SU-DHL-6 (cell line): ENCODE results near the gene GALNT12.

Source experiments
- H2AFZ ChIP-seq: fragments of 200-600 bp; sonication (generic); 2 replicates; pipeline ENCODE4 v1.6.1; 2014; ENCODE audit warnings: low read depth, mild to moderate bottlenecking, moderate library complexity, mixed read lengths, antibody characterized with exemption, low read length; ENCODE audit not compliant: severe bottlenecking
- H3F3A ChIP-seq: fragments of 200-600 bp; shearing (Covaris generic); 2 replicates; pipeline ENCODE4 v1.6.0; 2016; ENCODE audit warnings: antibody characterized with exemption, mild to moderate bottlenecking; ENCODE audit not compliant: insufficient read depth
- H3K27ac ChIP-seq: fragments of 200-600 bp; sonication (generic); 2 replicates; pipeline ENCODE4 v1.5.1; 2016; ENCODE audit warnings: low read depth, mild to moderate bottlenecking, low read length, moderate library complexity, mixed read lengths
- H3K27me3 ChIP-seq: fragments of 200-600 bp; sonication (generic), shearing (Covaris generic); 2 replicates; pipeline ENCODE4 v1.6.0; 2014; ENCODE audit warnings: mild to moderate bottlenecking, low read length
- H3K36me3 ChIP-seq: fragments of 200-600 bp; sonication (generic); 2 replicates; pipeline ENCODE4 v1.6.1; 2014; ENCODE audit warnings: mild to moderate bottlenecking, low read length, mixed read lengths
- H3K4me2 ChIP-seq: fragments of 300-600, 200-600 bp; shearing (Covaris generic), sonication (generic); 2 replicates; pipeline ENCODE4 v1.6.0; 2014; ENCODE audit warnings: low read length, low read depth, mild to moderate bottlenecking; ENCODE audit not compliant: poor library complexity, severe bottlenecking
- H3K4me3 ChIP-seq: fragments of 200-600 bp; sonication (generic); 2 replicates; pipeline ENCODE4 v1.5.1; 2014; ENCODE audit warnings: antibody characterized with exemption, low read length, mild to moderate bottlenecking, mixed read lengths; ENCODE audit not compliant: insufficient read depth, poor library complexity, severe bottlenecking
- H3K79me2 ChIP-seq: fragments of 200-600 bp; sonication (generic); 2 replicates; pipeline ENCODE4 v1.6.1; 2014; ENCODE audit warnings: mild to moderate bottlenecking, low read length, moderate library complexity; ENCODE audit not compliant: insufficient read depth
- H3K9ac ChIP-seq: fragments of 200-600 bp; sonication (generic); 2 replicates; pipeline ENCODE4 v1.7.0; 2014; ENCODE audit warnings: mild to moderate bottlenecking, low read length
- H3K9me2 ChIP-seq: fragments of 200-600 bp; sonication (generic); replicated peaks from 2 replicates; pipeline ENCODE4 v1.6.1; 2014; ENCODE audit warnings: low read length; ENCODE audit not compliant: insufficient read depth
- H3K9me3 ChIP-seq: fragments of 200-600 bp; sonication (generic); 2 replicates; pipeline ENCODE4 v1.6.1; 2014; ENCODE audit warnings: low read length, mixed read lengths; ENCODE audit not compliant: insufficient read depth
- H4K20me1 ChIP-seq: fragments of 200-600 bp; sonication (generic); 2 replicates; pipeline ENCODE4 v1.6.1; 2014; ENCODE audit warnings: low read depth, mild to moderate bottlenecking, antibody characterized with exemption, low read length, moderate library complexity, mixed read lengths
- EZH2phosphoT487 ChIP-seq: fragments of 200-600 bp; sonication (generic), shearing (Covaris generic); conservative IDR thresholded peaks from 2 replicates; pipeline ENCODE4 v1.6.1; 2018; ENCODE audit warnings: mild to moderate bottlenecking, antibody characterized with exemption, low read length, moderate library complexity, mixed read lengths
- TF ChIP-seq, protein P1 (sequence below): fragments of 200-600 bp; sonication (generic); IDR thresholded peaks from one replicate; pipeline ENCODE4 v1.5.1; 2017; ENCODE audit warnings: antibody characterized with exemption, mild to moderate bottlenecking, low read length, moderate library complexity; ENCODE audit not compliant: insufficient read depth, poor library complexity, severe bottlenecking

GALNT12 gene

DNA sequence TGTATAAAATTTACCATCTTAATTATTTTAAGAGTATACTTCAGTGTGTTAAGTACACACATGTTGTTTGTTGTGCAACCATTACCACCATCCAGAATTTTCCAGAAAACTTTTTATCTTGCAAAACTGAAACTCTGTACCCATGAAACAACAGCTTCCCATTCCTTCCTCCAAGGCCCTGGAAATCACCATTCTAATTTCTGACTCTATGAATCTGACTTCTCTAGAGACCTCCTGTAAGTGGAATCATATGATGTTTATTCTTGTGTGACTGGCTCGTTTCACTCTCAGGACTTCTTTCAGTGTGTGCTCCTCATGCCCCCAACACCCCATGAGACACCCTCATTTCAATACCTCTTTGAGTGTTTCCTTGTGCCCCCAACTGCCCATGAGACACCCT is 75.8 kb downstream of the GALNT12 start:
- H3K27me3 ChIP-seq, result no peaks in the 10 kb centered on the region
- H3K27ac ChIP-seq, result no peak overlapping the region
- no peaks in the 10 kb centered on the region for H3K79me2 ChIP-seq

GRCh38 chr9:98884849-98885248 is 77.4 kb downstream of the GALNT12 start:
- Histone ChIP-seq H3K36me3 (no peaks in the 10 kb centered on the region), H3F3A (no peaks in the 10 kb centered on the region), H2AFZ (no peak overlapping the region), H3K27ac (no peak overlapping the region), H3K9me3 (no peaks in the 10 kb centered on the region), H3K4me3 (no peak overlapping the region), H3K9ac (no peak overlapping the region), H3K4me2 (no peak overlapping the region), H4K20me1 (no peaks in the 10 kb centered on the region), H3K79me2 (no peaks in the 10 kb centered on the region), H3K9me2 (no peaks in the 10 kb centered on the region), H3K27me3 (no peaks in the 10 kb centered on the region)
- TF ChIP-seq, protein P1, sequence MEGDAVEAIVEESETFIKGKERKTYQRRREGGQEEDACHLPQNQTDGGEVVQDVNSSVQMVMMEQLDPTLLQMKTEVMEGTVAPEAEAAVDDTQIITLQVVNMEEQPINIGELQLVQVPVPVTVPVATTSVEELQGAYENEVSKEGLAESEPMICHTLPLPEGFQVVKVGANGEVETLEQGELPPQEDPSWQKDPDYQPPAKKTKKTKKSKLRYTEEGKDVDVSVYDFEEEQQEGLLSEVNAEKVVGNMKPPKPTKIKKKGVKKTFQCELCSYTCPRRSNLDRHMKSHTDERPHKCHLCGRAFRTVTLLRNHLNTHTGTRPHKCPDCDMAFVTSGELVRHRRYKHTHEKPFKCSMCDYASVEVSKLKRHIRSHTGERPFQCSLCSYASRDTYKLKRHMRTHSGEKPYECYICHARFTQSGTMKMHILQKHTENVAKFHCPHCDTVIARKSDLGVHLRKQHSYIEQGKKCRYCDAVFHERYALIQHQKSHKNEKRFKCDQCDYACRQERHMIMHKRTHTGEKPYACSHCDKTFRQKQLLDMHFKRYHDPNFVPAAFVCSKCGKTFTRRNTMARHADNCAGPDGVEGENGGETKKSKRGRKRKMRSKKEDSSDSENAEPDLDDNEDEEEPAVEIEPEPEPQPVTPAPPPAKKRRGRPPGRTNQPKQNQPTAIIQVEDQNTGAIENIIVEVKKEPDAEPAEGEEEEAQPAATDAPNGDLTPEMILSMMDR, result no peak
- no peak for TF ChIP-seq EZH2phosphoT487

More for the DNA sequence above, 75.8 kb downstream of the GALNT12 start:
- Histone ChIP-seq H3K9me3 (no peaks in the 10 kb centered on the region), H4K20me1 (no peaks in the 10 kb centered on the region), H3K9ac (no peak overlapping the region), H2AFZ (no peak overlapping the region), H3K4me2 (no peak overlapping the region), H3K36me3 (no peaks in the 10 kb centered on the region), H3K9me2 (no peaks in the 10 kb centered on the region), H3F3A (no peaks in the 10 kb centered on the region), H3K4me3 (no peak overlapping the region)
- TF ChIP-seq, protein P1, result no peak

DNA sequence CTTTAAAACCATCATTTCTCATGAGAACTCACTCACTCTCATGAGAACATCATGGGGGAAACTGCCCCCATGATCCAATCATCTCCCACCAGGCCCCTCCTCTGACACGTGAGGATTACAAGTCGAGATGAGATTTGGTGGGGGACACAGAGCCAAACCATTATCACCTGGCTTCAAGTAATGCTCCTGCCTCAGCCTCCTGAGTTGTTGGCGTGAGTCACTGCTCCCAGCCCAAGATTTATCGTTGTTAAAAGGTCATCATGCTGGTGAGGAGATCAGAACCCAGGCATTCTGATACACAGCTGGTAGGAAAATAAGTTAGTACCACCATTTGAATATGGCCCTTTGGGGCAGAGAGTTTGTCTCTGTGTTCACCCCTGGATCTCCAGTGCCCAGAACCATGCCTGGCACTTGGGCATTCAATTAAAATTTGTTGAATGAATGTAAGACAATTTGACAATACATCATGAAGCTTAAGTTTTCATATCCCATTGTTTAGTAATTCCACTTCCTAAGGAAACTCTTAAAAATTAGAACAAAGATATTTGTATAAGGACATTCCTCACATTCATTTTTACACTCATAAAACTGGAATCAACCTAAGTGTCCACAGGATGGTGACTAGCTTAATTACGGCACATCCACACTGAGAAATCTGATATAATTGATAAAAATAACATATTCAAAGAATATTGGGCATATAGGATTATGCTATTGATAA is 78.3 kb downstream of the GALNT12 start:
- Histone ChIP-seq H3K36me3 (no peaks in the 10 kb centered on the region), H3K9me2 (no peaks in the 10 kb centered on the region), H3K4me3 (no peak overlapping the region), H3K27ac (no peak overlapping the region), H3K27me3 (no peaks in the 10 kb centered on the region), H3K4me2 (no peak overlapping the region), H2AFZ (no peak overlapping the region), H4K20me1 (no peaks in the 10 kb centered on the region), H3K79me2 (no peaks in the 10 kb centered on the region), H3F3A (no peaks in the 10 kb centered on the region), H3K9ac (no peak overlapping the region), H3K9me3 (no peaks in the 10 kb centered on the region)
- TF ChIP-seq, protein P1, result no peak
- no peak for TF ChIP-seq EZH2phosphoT487
